Ovary (tissue), 3 donors: ENCODE results near the gene IGFBP6.

Experiments
- CTCF ChIP-seq, 3 donors: fragments of 450-650 bp in 2 of 3; fragments of 200-600 bp in 1 of 3; IDR thresholded peaks; one replicate each; pipeline versions ENCODE4 v1.5.1 to v1.8.0; 2016 to 2022; ENCODE audit warnings: antibody characterized with exemption in 3 of 3, mild to moderate bottlenecking in 1 of 3
- EP300 ChIP-seq: sonication (generic); formaldehyde crosslinking; IDR thresholded peaks from one replicate; pipeline ENCODE4 v1.6.1; 2017; ENCODE audit warnings: antibody characterized with exemption
- POLR2A ChIP-seq: fragments of 450-650 bp; IDR thresholded peaks from one replicate; pipeline ENCODE4 v1.6.1; 2017; ENCODE audit warnings: antibody characterized with exemption, mild to moderate bottlenecking, moderate library complexity
- donor health status: DM: no; HTN: no; CAD: no.

- TF ChIP-seq CTCF (IDR thresholded peaks at IDR 0.05) (peak in 1 of 3 donors; percentile 12), POLR2A (peak; percentile 9), EP300 (no peak)
Observed at GRCh38 chr12:53063708-53064612, 33.5 kb upstream of the IGFBP6 start.
